GM19035 (cell line): ENCODE data around the gene ADAM8.
A peak's percentile ranks its signal among the peaks of the same experiment; 100 is the strongest.
"Not testable (repeated sequence)": the region's sequence is repeated elsewhere in the genome, so short reads cannot be mapped to it uniquely, and the experiment has no call there.

ENCODE experiments used
- ATAC-seq: cut with Tn5 transposase; IDR thresholded peaks from one replicate; pipeline ENCODE4 v1.9.1; 2021; ENCODE audit not compliant: unreplicated experiment

The ADAM8 gene

GRCh38 chr10:133269367-133269766 is 7.3 kb downstream of the ADAM8 start:
- no peak for ATAC-seq

- ATAC-seq = no peak
Observed at GRCh38 chr10:133268532-133268931, 8.1 kb downstream of the ADAM8 start.

GRCh38 chr10:133267829-133268228 is 8.8 kb downstream of the ADAM8 start:
- no peak for ATAC-seq

- no peak for ATAC-seq
Observed at GRCh38 chr10:133267293-133267692, 9.4 kb downstream of the ADAM8 start.

GRCh38 chr10:133266056-133266795 is 10.4 kb downstream of the ADAM8 start:
- no peak for ATAC-seq

- not testable (repeated sequence) for ATAC-seq
Observed at GRCh38 chr10:133265052-133265451, 11.6 kb downstream of the ADAM8 start.

GRCh38 chr10:133264461-133264860 is 12.2 kb downstream of the ADAM8 start:
- ATAC-seq = no peak

- no peak for ATAC-seq
Observed at GRCh38 chr10:133263674-133264073, 13.0 kb downstream of the ADAM8 start.

GRCh38 chr10:133262696-133263095 is 14.0 kb downstream of the ADAM8 start:
- ATAC-seq = no peak

GRCh38 chr10:133261726-133262325 is 14.8 kb downstream of the ADAM8 start:
- peak; percentile 72 for ATAC-seq

GRCh38 chr10:133260895-133261725 is 15.6 kb downstream of the ADAM8 start:
- ATAC-seq = peak; percentile 56

GRCh38 chr10:133259602-133259989 is 17.1 kb downstream of the ADAM8 start:
- ATAC-seq = no peak

- ATAC-seq = no peak
Observed at GRCh38 chr10:133258818-133259601, 17.7 kb downstream of the ADAM8 start.

- no peak for ATAC-seq
Observed at GRCh38 chr10:133258066-133258817, 18.4 kb downstream of the ADAM8 start.

GRCh38 chr10:133257489-133258065 is 19.1 kb downstream of the ADAM8 start:
- ATAC-seq = no peak

- ATAC-seq = no peak
Observed at GRCh38 chr10:133255323-133255722, 21.3 kb downstream of the ADAM8 start.

GRCh38 chr10:133254421-133255120 is 22.1 kb downstream of the ADAM8 start:
- ATAC-seq = no peak

- no peak for ATAC-seq
Observed at GRCh38 chr10:133253361-133253955, 23.2 kb downstream of the ADAM8 start.

GRCh38 chr10:133252223-133252552 is 24.5 kb downstream of the ADAM8 start:
- no peak for ATAC-seq
